Cardiac fibroblast (primary cell): ENCODE results near the gene MYMK.
A peak's percentile ranks its signal among the peaks of the same experiment; 100 is the strongest.

Experiments used
- DNase-seq, 2 donors: peaks; one replicate each; pipeline versions ENCODE4 v3.0.0 to v3.0.0-alpha.2; 2010; ENCODE audit warnings: low read depth in 2 of 2
- H3K4me3 ChIP-seq, 2 donors: replicated peaks in 1 of 2; 1 replicate in 1 of 2; 2 replicates in 1 of 2; pipeline ENCODE4 v1.5.1; 2011; ENCODE audit warnings: low read depth in 2 of 2, low read length in 2 of 2, mild to moderate bottlenecking in 2 of 2, moderate library complexity in 1 of 2
- TF ChIP-seq, protein P1 (sequence below): IDR thresholded peaks from one replicate; pipeline ENCODE4 v1.5.1; 2011; ENCODE audit warnings: low read depth, mild to moderate bottlenecking, low read length, inconsistent platforms

The MYMK gene

DNA sequence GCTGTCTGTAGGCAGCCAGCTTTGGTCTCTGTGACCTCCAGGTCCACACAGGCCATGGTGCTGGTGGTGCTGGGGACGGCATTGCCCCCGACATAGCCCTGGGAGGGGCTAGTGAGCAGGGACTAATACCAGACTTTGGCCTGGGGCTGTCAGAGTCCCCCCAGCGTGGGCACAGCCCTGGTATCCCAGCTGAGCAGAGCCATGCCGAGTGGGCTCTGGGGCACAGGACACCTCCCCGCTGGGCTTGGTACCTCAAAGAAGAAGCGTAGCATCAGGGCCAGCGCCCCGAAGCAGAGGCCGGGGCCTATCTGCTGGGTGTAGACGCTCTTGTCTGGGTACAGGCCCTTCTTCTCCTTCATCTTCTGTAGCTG, 9.5 kb downstream of the MYMK start:
- DNase-seq = no peak
- TF ChIP-seq, protein P1, sequence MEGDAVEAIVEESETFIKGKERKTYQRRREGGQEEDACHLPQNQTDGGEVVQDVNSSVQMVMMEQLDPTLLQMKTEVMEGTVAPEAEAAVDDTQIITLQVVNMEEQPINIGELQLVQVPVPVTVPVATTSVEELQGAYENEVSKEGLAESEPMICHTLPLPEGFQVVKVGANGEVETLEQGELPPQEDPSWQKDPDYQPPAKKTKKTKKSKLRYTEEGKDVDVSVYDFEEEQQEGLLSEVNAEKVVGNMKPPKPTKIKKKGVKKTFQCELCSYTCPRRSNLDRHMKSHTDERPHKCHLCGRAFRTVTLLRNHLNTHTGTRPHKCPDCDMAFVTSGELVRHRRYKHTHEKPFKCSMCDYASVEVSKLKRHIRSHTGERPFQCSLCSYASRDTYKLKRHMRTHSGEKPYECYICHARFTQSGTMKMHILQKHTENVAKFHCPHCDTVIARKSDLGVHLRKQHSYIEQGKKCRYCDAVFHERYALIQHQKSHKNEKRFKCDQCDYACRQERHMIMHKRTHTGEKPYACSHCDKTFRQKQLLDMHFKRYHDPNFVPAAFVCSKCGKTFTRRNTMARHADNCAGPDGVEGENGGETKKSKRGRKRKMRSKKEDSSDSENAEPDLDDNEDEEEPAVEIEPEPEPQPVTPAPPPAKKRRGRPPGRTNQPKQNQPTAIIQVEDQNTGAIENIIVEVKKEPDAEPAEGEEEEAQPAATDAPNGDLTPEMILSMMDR = no peak
- H3K4me3 ChIP-seq = no peak overlapping the region

DNA sequence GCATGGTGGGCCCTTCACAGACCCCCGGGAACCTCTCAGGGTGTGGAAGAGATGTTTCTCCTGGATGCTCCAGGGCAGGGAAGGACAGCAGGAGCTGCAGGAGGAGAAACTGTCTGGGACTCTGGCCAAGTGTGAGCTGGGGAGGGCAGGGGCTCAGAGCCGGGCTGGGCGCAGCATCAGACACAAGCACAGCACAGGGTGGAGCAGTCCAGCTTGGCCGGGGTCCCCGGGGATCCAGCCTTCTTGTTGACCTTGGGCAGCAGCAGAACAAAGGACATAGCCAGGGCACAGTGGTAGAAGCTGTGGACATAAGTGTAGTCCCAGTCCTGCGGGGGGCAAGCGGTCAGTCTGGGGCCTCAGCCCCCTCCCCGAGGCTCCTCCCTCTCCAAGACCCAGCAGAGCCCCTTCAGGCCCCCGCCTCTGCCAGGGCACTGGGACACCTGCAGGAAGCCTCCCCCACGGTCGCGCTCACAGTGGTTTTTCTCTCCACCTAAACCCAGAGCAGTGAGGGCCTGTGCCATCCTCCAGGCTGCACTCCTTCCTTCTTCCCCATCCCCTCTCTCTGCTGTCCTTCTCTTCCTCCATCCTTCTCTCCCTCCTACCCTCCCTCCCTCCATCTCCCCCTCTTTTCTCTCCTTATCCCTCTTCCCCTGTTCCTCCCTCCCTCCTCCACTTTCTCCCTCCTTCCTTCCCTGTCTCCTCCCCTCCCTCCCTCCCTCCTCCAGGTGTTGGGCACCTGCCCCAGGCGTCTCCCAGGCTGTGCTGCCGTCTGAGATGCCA, 10.1 kb downstream of the MYMK start:
- no peak overlapping the region for H3K4me3 ChIP-seq
- DNase-seq = peak in 1 of 2 donors; percentile 69
- TF ChIP-seq, protein P1 = no peak

DNA sequence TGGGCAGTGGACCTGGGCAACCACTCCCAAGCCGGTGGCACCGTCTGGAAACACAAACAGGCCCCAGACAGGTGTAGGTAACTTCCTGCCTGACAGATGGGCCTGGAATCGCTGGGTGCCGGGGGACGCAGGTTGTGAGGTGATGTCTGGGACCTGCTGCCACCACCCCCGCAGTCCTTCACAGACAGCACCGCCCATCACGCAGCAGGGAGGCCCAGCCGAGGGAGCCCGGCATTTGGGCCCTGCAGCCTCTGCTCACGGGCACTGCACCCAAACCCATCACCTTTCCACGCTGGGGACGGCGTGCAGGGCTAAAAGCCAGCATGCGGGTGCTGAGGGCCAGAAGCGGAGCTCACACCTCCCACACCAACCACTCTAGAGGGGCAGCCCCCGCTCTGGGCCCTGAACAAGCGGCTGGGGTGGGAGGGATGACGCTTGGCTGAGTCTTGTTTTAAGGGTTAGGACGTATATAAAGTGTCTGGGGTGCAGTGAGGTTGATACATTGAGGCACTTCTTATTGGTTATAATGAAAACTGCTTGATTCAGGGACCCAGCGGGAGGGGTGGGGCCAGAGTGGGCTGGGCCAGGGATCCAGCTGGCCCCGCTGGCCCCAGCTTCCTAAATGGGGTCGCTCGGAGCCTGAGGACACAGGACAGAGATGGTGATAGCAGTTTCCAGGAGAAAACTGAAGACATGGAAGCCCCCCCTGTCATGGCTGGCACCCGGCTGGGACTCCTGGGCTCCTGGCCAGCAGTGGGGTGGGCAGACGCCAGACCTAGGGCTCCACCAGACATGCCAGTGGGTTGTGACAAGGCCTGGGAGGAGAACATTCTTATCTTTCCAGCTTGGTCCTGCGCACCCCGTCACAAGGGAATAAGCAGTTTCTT, 11.3 kb downstream of the MYMK start:
- H3K4me3 ChIP-seq = no peak overlapping the region
- TF ChIP-seq, protein P1 = no peak
- peak in 1 of 2 donors; percentile 36 for DNase-seq

DNA sequence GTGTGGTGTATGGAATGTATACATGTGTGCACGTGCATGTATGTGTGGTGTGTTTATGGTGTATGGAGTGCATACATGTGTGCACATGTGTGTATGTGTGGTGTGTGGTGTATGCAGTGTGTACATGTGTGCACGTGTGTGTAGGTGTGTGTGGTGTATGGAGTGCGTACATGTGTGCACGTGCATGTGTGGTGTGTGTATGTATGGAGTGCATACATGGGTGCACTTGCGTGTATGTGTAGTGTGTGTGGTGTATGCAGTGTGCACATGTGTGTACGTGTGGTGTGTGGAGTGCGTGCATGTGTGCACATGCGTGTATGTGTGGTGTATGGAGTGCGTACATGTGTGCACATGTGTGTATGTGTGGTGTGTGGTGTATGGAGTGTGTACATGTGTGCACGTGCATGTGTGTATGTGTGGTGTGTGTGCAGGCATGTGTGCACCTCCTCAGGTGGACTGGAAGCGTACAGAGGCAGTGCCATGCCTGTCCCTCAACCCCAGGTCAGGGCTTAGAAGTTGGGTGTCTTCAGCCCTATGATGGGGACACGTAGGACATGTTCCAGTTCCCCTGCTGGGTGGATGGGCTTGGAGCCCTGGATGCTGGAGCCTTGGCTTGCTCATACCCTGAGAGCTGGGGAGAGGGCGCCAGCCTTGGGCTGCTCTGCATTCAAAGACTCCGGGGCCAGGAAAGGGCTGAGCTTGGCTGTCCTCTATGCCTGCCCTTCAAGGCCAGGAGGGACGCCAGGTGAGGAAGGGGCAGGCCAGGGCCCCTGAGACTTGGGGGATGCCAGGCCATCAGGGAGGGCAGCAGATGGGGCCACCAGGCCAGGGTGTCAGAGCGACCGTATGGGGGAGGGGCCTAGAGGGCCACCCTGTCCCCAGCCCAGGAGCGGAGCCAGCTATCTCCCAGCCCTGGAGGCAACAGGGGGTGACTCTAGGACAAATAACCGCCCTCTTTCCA, 12.2 kb downstream of the MYMK start:
- DNase-seq = no peak
- TF ChIP-seq, protein P1 = no peak
- H3K4me3 ChIP-seq = no peak overlapping the region

DNA sequence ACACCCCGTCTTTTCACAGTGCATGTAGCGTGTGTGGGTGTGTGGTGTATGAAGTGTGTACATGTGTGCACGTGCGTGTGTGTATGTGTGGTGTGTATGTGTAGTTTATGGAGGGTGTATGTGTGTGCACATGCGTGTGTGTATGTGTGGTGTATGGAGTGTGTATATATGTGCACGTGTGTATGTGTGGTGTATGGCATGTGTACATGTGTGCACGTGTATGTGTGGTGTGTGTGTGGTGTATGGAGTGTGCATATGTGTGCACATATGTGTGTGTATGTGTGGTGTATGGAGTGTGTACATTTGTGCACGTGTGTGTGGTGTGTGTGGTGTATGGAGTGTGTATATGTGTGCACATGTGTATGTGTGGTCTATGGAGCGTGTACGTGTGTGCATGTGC, 13.2 kb downstream of the MYMK start:
- TF ChIP-seq, protein P1 = no peak
- no peak overlapping the region for H3K4me3 ChIP-seq
- no peak for DNase-seq

DNA sequence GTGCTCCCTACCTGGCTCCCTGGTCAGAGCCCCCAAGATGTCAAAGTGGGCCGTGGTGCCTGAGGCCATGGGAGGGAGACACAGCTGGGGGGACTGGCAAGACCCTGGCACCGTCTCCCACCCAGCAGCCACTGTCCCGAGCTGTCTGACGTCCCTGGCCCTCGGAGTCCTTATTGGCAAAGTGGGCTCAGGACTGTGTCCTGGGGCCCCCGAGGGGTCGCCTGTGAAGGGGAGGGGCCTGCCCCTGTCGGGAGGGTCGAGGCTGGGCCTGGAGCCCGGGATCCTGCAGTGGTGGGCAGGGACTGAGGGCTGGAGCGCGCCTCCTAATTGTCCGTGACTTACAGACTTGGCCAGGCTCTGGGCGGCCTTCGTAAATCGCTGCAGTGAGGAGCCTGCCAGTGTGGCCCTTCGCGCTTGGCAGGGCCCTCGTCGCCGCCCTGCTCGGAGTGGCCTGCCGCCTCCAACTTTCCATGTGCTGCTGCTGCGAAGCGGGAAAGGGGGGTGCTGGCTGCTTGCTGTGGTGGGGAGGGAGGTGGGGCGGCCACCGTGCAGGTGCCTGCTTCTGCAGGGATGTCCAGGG, 13.7 kb downstream of the MYMK start:
- DNase-seq = no peak
- H3K4me3 ChIP-seq = no peak overlapping the region
- TF ChIP-seq, protein P1 = no peak
